Globus pallidus (tissue), 1 donor: ENCODE results near the gene LCNL1.

Source experiments
- DNase-seq: peaks from one replicate; pipeline ENCODE4 v3.0.0-alpha.2; 2015; ENCODE audit warnings: low spot score

LCNL1 gene

GRCh38 chr9:137011907-137012675 lies 29.3 kb downstream of the LCNL1 start:
- no peak for DNase-seq

- no peak for DNase-seq
Observed at GRCh38 chr9:137012694-137013570, 30.1 kb downstream of the LCNL1 start.

DNA sequence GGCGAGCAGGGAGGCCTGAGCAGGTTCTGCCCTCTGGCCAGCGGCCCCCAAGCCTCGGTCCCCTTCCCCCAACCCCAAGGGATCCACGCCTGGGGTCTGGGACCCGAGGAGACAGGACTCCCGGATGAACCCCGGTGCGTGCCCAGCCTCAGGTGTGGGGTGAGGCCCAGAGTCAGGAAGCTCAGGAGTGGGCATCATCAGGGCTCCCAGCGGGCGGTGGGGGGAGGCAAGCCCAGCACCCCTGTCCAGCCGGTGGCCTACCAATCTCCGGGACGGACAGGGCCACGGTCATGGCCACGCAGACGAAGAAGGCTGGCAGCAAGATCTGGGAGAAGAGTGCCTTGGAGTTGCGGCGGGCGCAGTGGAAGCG lies 30.8 kb downstream of the LCNL1 start:
- no peak for DNase-seq

DNA sequence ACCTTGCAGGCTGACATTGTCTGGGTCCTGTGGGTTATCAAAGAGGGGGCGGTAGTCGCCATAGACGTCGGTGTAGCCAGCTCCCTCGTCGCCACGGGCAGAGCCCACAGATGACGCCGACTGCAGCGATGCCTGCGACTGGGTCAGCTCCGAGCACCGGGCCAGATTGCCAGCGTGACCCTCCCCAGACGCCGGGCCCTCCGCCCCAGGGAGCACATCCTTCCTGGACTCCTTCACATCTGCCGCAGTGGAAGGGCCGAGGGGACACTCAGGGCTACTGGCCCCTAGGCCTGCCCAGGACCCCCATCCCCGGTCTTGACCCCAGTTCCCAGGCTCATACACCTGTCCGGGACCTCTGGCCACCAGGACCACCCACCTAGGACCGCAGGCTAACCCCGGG lies 31.4 kb downstream of the LCNL1 start:
- no peak for DNase-seq

DNA sequence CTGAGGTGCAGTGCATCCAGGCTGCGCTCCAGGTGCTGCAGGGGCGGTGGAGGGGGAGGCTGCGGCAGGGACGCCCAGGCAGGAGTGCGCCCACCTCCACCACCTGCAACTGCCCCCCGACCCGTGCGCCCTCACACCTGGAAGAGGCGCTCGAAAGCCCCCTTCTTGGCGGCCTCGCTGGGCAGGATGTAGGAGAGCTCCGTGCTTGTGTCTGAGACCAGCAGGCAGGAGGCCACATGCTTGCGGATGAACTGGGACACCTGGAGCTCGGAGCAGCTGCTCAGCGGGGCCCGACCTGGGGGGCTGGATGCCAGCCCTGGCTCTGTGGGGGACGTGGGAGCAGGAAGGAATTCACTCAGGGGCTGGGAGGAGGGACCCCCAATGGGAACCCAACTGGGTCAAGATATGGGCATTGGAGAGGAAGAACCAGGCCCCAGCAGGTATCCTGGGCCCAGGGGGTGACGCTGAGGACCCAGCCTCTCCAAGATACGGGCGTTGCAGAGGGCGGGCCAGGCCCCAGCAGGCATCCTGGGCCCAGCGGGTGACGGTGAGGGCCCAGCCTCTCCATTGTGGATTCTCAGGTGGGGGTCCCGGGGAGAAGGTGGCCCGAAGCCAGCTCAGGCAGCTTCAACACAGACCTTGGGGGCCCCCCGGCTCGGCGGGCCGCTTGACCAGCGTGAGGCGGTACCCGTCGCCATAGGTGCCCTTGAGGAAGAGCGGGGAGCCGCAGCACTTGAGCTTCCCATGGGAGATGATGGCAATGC lies 32.2 kb downstream of the LCNL1 start:
- DNase-seq = no peak

DNA sequence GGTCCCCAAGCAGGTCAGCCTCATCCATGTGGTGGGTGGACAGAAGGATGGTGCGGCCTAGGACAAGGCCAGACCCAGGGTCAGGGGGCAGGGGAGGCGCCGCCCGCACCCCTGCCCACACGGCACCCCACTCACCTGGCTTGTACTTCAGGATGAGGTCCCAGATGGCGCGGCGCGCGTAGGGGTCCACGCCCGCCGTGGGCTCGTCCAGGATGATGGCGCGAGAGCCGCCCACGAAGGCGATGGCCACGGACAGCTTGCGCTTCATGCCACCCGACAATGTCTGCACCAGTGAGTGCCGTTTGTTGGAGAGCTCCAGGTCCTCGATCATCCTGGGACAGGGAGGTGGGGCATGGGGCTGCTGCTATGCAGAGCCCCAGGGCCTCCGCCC lies 32.7 kb downstream of the LCNL1 start:
- DNase-seq = no peak

GRCh38 chr9:137015976-137016375 lies 33.2 kb downstream of the LCNL1 start:
- no peak for DNase-seq

DNA sequence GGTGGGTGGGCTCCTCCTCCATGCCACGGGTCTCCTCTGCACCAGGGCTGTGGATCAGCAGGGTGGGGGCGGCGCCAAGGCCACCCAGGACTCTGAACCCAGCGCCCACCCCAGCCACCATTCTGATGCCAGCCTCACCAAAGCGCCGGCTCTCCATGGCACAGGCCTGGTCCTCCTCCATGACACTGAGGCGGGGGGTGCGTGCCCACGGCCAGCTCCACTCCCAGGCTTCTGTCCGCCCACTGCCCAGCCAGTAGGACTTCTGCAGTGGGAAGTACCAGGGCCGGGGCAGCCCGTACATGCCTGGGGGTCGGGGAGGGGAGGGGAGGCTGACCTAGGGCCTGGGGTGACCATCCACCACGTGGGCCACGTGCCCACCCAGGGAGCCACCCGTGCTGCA lies 33.6 kb downstream of the LCNL1 start:
- no peak for DNase-seq

GRCh38 chr9:137017071-137017470 lies 34.3 kb downstream of the LCNL1 start:
- no peak for DNase-seq

DNA sequence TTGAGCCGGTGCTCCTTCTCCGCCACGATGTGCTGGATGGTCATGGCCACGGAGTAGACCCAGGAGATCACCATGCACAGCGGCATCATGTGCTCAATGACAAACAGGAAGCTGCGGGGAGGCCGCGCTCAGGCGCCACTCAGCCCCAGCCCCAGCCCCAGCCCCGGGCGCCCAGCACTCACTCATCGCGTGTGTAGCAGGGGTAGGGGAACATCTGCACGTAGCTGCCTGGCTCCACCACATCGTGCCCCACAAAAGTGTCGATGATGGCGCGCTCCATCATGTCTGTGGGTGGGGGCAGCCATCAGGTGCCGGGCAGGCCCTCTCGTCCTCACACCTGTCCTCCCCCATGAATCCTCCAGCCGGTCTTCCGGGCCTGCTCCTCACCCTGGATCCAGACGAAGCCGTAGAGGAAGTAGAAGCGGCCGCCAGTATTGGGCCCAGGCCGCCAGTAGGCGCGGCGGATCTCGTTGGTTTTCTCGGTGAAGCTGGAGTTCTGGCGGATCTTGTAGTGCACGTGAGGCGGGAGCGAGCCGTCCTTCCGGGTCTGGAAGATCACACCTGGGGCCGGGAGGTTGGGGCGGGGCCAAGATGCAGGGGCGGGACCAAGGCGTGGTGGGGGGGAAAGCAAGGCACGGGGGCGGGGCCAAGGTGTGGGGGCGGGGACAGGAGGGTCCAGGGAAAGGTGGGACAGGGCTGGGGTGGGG lies 35.2 kb downstream of the LCNL1 start:
- no peak for DNase-seq

DNA sequence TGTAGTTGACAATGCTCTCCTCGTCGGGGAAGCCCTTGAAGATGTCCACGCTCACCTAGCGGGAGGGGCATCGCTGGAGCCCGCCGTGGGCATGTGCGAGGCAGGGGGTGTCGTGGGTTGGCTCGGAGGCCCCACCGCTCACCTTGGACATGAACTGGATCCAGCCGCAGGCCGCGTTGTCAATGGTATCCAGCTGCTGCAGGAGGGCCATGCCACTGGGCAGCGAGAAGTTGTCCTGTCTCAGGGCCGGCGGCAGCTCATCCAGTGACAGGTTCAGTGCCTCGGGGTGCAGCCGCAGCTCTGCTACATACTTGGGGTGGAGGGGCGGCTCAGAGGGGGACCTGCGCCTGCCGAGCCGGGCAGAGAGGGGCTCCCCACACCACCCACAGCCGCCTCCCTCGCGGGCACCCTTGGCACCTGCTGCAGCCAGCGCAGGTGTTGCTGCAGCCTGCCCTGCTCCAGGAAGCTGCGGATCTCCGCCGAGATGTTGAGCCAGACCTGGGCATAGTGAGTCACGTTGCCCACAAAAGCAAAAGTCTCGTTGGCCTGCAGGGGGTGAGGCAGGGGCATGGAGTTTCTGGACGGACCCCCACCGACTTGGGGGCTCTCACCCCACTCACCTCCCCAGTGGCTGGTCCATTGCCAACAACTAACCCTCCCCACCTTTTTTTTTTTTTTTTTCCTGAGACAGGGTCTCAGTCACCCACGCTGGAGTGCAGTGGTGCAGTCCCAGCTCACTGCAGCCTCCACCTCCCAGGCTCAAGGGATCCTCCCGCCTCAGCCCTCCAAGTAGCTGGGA lies 36.2 kb downstream of the LCNL1 start:
- DNase-seq = no peak

GRCh38 chr9:137019891-137020683 lies 37.3 kb downstream of the LCNL1 start:
- no peak for DNase-seq

DNA sequence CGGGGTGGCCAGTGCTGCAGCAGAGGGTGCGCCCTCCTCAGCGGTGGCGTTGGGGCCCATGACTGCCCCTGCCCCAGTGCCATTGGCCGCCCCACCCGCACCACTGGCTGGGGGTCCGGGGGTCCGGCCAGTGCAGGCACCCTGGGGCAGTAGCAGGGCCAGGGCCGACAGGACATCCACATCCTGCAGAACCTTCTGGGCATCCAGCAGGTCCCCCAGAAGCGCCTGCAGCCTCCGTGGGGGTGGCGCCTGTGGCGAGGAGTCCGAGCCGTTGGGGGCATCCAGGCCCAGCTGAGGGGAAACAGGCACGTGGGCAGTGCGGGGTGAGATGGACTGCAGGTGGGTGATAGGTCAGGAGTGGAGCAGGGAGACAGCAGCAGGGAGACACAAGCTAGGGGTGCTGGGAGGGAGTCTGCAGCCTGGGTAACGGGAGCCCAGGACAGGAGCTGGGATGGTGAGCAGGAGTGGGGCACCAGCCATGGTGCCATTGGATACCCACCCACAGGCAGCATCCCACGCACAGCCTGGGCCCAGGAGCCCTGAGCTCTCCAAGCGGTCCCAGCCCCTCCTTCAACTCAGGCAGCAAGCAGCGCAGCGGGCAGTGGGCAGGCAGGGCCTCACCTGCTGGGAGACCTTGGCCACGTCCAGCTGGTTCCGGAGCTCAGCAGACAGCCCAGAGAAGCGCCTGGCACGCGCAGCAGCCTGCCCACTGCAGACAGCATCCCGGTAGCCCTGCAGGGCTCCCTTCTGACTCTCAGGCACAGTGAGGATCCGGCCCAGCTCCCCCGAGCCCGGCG lies 38.2 kb downstream of the LCNL1 start:
- no peak for DNase-seq

DNA sequence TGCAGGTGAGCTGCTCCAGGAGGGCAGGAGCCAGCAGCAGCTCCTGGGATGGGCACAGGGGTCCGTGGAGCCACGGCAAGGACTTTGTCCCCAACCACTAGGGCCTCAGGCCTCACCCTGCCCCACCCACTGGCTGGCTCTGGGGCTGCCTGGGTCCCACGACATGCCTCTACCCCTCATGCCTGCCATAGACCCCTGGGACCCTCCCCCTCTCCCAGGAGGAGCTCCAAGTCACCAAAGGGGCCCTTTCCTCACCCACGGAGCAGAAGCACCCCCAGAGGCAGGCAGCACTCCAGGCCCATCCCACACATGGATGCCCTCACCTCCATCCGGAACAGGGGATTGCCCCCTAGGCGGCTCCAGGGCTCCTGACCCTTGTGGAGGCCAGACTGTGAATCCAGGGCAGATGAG lies 38.8 kb downstream of the LCNL1 start:
- no peak for DNase-seq

DNA sequence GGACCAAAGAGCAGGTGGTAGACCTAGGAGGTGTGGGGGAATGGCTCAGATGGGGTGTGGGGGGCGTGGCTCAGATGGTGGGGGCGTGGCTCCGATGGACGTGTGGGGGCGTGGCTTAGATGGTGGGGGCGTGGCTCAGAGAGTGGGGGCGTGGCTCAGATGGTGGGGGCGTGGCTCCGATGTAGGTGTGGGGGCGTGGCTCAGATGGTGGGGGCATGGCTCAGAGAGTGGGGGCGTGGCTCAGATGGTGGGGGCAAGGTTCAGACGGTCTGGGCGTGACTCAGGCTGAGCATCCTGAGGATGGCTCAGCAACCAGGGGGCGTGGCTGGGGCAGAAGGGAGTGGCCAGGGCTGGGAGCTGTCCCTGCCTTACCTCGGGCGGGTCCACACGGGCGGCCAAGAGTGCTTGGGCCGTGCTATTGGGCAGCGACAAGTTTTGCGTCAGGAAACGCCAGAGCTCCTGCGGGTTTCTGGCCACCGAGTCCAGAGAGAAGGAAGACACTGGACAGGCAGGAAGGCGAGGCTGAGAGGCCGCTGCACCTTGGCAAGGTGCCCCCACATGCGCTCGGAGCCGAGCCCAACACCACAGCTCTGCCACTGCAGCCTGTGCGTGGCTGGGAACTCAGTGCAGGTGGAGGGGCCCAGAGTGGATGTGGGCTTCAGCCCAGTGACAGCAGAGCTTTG lies 39.3 kb downstream of the LCNL1 start:
- DNase-seq = peak; percentile 97

DNA sequence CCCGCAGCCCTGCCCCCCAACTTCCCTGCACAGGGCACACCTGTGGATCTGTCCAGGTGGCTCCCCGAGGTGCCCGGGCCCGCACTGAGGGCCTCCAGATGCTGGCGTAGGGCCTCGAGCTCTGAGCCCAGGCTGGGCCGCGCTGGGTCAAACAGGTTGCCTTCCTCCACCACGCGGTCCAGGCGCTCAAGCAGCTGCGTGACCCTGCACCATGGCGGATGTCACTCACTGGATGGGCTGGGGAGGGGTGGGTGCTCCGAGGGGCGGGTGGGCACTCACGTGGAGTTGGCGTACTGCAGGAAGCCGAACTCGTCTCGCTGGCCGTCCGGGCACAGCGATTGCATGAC lies 39.8 kb downstream of the LCNL1 start:
- no peak for DNase-seq

DNA sequence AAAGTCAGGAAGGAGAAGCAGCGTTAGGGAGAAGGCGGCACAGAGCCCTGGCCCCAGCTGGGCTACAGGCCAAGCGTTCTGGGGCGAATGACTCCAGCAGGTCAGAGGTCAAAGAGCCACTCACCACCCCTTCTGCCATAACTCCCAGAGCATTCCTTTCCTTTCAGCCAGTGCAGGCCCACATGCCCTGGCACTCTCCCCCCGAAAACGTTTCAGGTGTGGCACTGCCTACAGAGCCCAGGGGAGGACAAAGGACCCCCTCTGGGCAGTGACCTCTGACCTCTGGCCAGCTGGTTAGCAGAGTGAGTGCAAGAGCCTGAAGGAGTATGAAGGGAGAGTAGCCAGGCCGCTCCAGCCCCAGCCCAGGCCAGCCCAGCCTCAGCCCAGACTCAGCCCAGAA lies 40.4 kb downstream of the LCNL1 start:
- no peak for DNase-seq

GRCh38 chr9:137023583-137023991 lies 40.8 kb downstream of the LCNL1 start:
- DNase-seq = peak; percentile 80

DNA sequence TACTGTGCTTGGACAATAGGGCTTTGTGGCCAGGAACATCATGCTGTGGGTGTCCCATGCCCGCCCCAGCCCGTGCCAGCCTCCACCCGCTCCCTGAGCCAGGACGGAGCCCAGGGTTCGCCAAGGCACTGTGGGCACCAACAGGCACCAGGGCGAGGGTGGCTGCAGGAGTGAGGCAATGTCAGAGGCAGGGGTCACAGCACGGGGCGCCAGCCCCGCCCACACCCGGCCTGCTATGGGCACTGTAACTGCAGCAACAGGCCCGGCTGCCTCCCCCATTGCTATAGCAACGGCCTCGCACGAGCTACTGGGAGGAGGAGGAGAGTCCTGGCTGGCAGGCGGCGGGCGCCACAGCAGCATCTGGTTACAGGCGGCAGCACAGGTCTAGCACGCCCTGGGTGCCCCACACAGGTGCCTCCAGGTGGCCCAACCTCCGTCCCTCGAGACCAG lies 42.7 kb downstream of the LCNL1 start:
- peak; percentile 99 for DNase-seq
